ENCODE data around the gene VPS13D. TPM values are rescaled to one million over a fixed set of nuclear protein-coding genes. Genes with fewer than 3 reads are reported as not detected.

The VPS13D gene
- total and polyA plus RNA-seq, 2 donors (not counting 3 experiments of a cell fraction or from before 2014, with no cell fraction given), result 13.6 to 48.5 TPM

DNA sequence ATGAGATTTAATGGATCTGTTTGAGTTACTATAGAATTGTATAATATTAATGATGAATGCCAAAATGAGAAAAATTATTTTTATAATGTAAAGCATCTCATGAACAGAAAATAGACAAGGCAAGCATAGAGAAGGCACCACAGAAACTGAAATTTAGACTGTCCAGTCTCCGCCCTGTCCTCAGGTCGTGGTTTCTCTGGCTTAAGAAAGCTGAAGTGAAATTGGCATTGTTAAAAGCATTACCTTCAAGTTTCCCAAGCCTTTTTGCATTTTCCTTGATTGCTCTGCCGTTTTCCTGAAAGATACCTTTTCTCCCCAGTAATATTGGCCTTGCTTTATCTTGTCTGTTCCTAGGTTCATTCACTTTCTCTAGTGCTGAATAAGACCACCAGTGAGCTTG lies 58.0 kb downstream of the VPS13D start:
- Histone ChIP-seq H2AFZ (ENCODE audit: low read depth, low read length) (no peak overlapping the region), H3K36me3 (ENCODE audit: control insufficient read depth in 2 of 2, extremely low read depth in 1 of 2, insufficient read depth in 2 of 2, low read length in 2 of 2) (peaks cover 5 to 6% of the 10 kb centered on the region in 2 experiments), H3K79me2 (ENCODE audit: control insufficient read depth, insufficient read depth, low read length) (peaks cover 4% of the 10 kb centered on the region), H3K9ac (replicated peaks; ENCODE audit: extremely low read depth, insufficient read depth, low read length) (no peak overlapping the region), H3K4me3 (replicated peaks in 1 of 3; ENCODE audit: insufficient read depth in 1 of 3, low read depth in 1 of 3, low read length in 3 of 3) (no peak overlapping the region), H3K4me1 (ENCODE audit: control insufficient read depth, extremely low read depth, insufficient read depth, low read length) (no peaks in the 10 kb centered on the region), H3K27ac (ENCODE audit: insufficient read depth, low read depth, low read length) (no peak overlapping the region), H3K9me3 (replicated peaks; ENCODE audit: control insufficient read depth, insufficient read depth, low read length) (no peaks in the 10 kb centered on the region), H4K20me1 (replicated peaks; ENCODE audit: control insufficient read depth, extremely low read depth, insufficient read depth, low read length) (no peaks in the 10 kb centered on the region), H3K27me3 (ENCODE audit: control insufficient read depth in 2 of 2, insufficient read depth in 2 of 2, low read length in 2 of 2) (no peaks in the 10 kb centered on the region), H3K4me2 (ENCODE audit: insufficient read depth, low read length) (no peak overlapping the region), H3K9me1 (replicated peaks; ENCODE audit: control insufficient read depth, extremely low read depth, insufficient read depth, low read length) (no peaks in the 10 kb centered on the region)
- no TSS peak for BruUV-seq (replicated peaks)
- CTCF ChIA-PET, result interaction anchor here (1.3 to 3.1 kb wide), 2 partner anchors 12 to 332 kb away, joined by 3 to 13 read pairs; no protein-coding TSS in a partner anchor
- TF ChIP-seq GATA2 (IDR thresholded peaks at IDR 0.05; ENCODE audit: insufficient read depth, insufficient read length, low read depth, low read length) (no peak), EZH2 (IDR thresholded peaks at IDR 0.05; ENCODE audit: borderline replicate concordance, low read depth, low read length, severe bottlenecking) (no peak), FOS (IDR thresholded peaks at IDR 0.05; ENCODE audit: borderline replicate concordance, insufficient read depth, low read length) (no peak), POLR2A (IDR thresholded peaks at IDR 0.05; ENCODE audit: low read depth, low read length) (no peak)
- TF ChIP-seq, protein P1, sequence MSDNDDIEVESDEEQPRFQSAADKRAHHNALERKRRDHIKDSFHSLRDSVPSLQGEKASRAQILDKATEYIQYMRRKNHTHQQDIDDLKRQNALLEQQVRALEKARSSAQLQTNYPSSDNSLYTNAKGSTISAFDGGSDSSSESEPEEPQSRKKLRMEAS (IDR thresholded peaks at IDR 0.05; ENCODE audit: insufficient read depth, insufficient read length), result no peak
- no peak for DNase-seq (ENCODE audit: low read depth, low spot score)
- POLR2A ChIA-PET, result no interaction called here
- no peak for FAIRE-seq
- intact Hi-C loops (cut with micrococcal nuclease) (no loop called here), dilution Hi-C loops (cut with MboI; ENCODE audit: extremely low pct_ligation_motif_present, low sequenced_read_pairs) (no loop called here)

DNA sequence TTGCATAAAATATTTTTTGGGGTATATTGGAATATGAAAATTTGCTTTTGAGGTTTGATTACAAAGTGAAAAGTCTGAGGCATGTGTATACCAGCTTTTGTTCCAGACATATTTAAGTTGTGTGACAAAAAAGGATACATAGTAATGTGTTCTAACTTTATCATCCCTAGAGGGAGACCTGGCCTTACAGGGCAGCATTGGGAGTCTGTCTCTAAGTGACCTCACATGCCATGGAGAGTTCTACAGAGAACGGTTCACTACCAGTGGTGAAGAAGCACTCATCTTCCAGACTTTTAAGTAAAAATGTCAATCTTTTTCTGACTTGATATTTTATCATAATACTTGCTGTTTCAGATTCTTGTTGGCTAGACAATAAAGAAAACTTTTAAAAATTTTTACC lies 61.0 kb downstream of the VPS13D start:
- Histone ChIP-seq H2AFZ (ENCODE audit: low read depth, low read length) (no peak overlapping the region), H3K4me3 (replicated peaks in 1 of 3; ENCODE audit: insufficient read depth in 1 of 3, low read depth in 1 of 3, low read length in 3 of 3) (no peak overlapping the region), H3K4me1 (ENCODE audit: control insufficient read depth, extremely low read depth, insufficient read depth, low read length) (peaks cover under 1% of the 10 kb centered on the region), H3K27me3 (ENCODE audit: control insufficient read depth in 2 of 2, insufficient read depth in 2 of 2, low read length in 2 of 2) (no peaks in the 10 kb centered on the region), H4K20me1 (replicated peaks; ENCODE audit: control insufficient read depth, extremely low read depth, insufficient read depth, low read length) (no peaks in the 10 kb centered on the region), H3K4me2 (ENCODE audit: insufficient read depth, low read length) (no peak overlapping the region), H3K9me1 (replicated peaks; ENCODE audit: control insufficient read depth, extremely low read depth, insufficient read depth, low read length) (no peaks in the 10 kb centered on the region), H3K79me2 (ENCODE audit: control insufficient read depth, insufficient read depth, low read length) (peaks cover 4% of the 10 kb centered on the region), H3K9ac (replicated peaks; ENCODE audit: extremely low read depth, insufficient read depth, low read length) (no peak overlapping the region), H3K9me3 (replicated peaks; ENCODE audit: control insufficient read depth, insufficient read depth, low read length) (no peaks in the 10 kb centered on the region), H3K27ac (ENCODE audit: insufficient read depth, low read depth, low read length) (no peak overlapping the region), H3K36me3 (ENCODE audit: control insufficient read depth in 2 of 2, extremely low read depth in 1 of 2, insufficient read depth in 2 of 2, low read length in 2 of 2) (peaks cover 0 to 2% of the 10 kb centered on the region in 2 experiments)
- BruUV-seq (replicated peaks), result no TSS peak
- ChIA-PET CTCF (no interaction called here), POLR2A (no interaction called here)
- dilution Hi-C loops (cut with MboI; ENCODE audit: extremely low pct_ligation_motif_present, low sequenced_read_pairs) (no loop called here), intact Hi-C loops (cut with micrococcal nuclease) (no loop called here)
- TF ChIP-seq, protein P1 (IDR thresholded peaks at IDR 0.05; ENCODE audit: insufficient read depth, insufficient read length), result no peak
- TF ChIP-seq EZH2 (IDR thresholded peaks at IDR 0.05; ENCODE audit: borderline replicate concordance, low read depth, low read length, severe bottlenecking) (no peak), MYC (IDR thresholded peaks at IDR 0.05; ENCODE audit: low read depth, low read length) (no peak), JUN (IDR thresholded peaks at IDR 0.05; ENCODE audit: borderline replicate concordance, insufficient read depth, insufficient read length, low read depth) (no peak), POLR2A (IDR thresholded peaks at IDR 0.05; ENCODE audit: low read depth, low read length) (no peak), GATA2 (IDR thresholded peaks at IDR 0.05; ENCODE audit: insufficient read depth, insufficient read length, low read depth, low read length) (no peak), POLR2AphosphoS5 (IDR thresholded peaks at IDR 0.05; ENCODE audit: insufficient read depth, low read depth, low read length) (no peak), FOS (IDR thresholded peaks at IDR 0.05; ENCODE audit: borderline replicate concordance, insufficient read depth, low read length) (no peak)
- TF ChIP-seq, protein P2, sequence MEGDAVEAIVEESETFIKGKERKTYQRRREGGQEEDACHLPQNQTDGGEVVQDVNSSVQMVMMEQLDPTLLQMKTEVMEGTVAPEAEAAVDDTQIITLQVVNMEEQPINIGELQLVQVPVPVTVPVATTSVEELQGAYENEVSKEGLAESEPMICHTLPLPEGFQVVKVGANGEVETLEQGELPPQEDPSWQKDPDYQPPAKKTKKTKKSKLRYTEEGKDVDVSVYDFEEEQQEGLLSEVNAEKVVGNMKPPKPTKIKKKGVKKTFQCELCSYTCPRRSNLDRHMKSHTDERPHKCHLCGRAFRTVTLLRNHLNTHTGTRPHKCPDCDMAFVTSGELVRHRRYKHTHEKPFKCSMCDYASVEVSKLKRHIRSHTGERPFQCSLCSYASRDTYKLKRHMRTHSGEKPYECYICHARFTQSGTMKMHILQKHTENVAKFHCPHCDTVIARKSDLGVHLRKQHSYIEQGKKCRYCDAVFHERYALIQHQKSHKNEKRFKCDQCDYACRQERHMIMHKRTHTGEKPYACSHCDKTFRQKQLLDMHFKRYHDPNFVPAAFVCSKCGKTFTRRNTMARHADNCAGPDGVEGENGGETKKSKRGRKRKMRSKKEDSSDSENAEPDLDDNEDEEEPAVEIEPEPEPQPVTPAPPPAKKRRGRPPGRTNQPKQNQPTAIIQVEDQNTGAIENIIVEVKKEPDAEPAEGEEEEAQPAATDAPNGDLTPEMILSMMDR (IDR thresholded peaks at IDR 0.05; ENCODE audit: extremely low read depth in 1 of 2, insufficient read depth in 1 of 2, low read depth in 1 of 2, low read length in 2 of 2), result no peak
- FAIRE-seq, result no peak
- DNase-seq (ENCODE audit: low read depth, low spot score), result no peak

Measured in endothelial cell of umbilical vein (primary cell).